ENCODE data around the gene SBDS. TPM values are rescaled to one million over a fixed set of nuclear protein-coding genes. Genes with fewer than 3 reads are reported as not detected.

SBDS gene
- total RNA-seq, 1 experiment from 2014 or later, result 25.5 TPM

DNA sequence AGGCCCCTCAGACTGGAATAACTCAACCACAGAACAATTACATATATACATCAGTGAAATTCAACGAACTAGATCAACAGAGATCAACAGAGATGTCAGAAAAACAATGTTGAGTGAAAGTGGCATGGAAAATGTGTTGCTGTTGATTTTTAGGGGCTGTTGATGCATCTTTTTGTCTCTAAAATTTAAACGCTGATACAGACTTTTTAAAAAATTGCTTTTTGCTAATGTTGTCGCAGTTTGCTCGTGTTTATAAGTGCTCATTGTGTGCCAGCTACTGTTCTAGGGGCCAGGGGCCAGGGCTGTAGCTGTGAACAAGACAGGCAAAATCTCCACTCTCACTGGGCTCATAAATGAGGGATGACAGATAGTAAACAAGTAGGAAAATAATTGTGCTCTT, 56.1 kb downstream of the SBDS start:
- ATAC-seq (no peak), DNase-seq (ENCODE audit: low spot score) (no peak)
- ChIA-PET CTCF (no interaction called here), POLR2A (no interaction called here)
- Mint-ChIP-seq H3K27me3 (ENCODE audit: low read depth) (no peaks in the 10 kb centered on the region), H3K4me3 (no peak overlapping the region), H3K9me3 (no peaks in the 10 kb centered on the region), H3K4me1 (no peaks in the 10 kb centered on the region), H3K36me3 (peaks cover 10% of the 10 kb centered on the region), H3K27ac (no peak overlapping the region; the same call in 1 of the 2 replicates)
- no peak for TF ChIP-seq ZBTB21 (CRISPR knock-in tag; IDR thresholded peaks at IDR 0.05; ENCODE audit: borderline replicate concordance)
- no peak for TF ChIP-seq NFATC4 (CRISPR knock-in tag; IDR thresholded peaks at IDR 0.05)
- no peak for TF ChIP-seq IRF2 (CRISPR knock-in tag; IDR thresholded peaks at IDR 0.05; ENCODE audit: borderline replicate concordance, low read depth)
- TF ChIP-seq ZNF232 (CRISPR knock-in tag; IDR thresholded peaks at IDR 0.05), result no peak

DNA sequence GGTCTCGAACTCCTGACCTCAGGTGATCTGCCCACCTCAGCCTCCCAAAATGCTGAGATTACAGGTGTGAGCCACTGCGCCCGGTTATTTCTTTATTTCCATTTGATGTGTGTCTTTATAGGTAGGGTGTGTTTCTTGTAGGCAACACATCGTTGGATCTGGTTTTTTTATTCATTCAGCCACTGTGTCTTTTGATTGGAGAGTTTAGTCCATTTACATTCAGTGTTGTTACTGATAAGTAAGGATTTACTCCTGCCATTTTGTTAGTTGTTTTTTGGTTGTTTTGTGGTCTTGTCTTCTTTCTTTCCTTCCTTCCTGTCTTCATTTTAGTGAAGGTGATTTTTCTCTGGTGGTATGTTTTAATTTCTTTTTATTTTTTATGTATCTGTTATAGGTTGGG, 57.4 kb downstream of the SBDS start:
- H3K4me1 Mint-ChIP-seq, result peaks cover 3% of the 10 kb centered on the region; the same call in 1 of the 2 replicates
- no peak overlapping the region for H3K4me3 Mint-ChIP-seq
- no peak for TF ChIP-seq JUN (CRISPR knock-in tag; IDR thresholded peaks at IDR 0.05)
- no peak for DNase-seq (ENCODE audit: low spot score)
- no peaks in the 10 kb centered on the region for H3K9me3 Mint-ChIP-seq
- no peaks in the 10 kb centered on the region for H3K27me3 Mint-ChIP-seq (ENCODE audit: low read depth)
- ATAC-seq, result no peak
- ChIA-PET POLR2A (no interaction called here), CTCF (interaction anchor here (1.2 kb wide), 1 partner anchor 33 kb away, joined by 3 read pairs; no protein-coding TSS in a partner anchor)
- H3K27ac Mint-ChIP-seq, result no peak overlapping the region
- peaks cover 9% of the 10 kb centered on the region for H3K36me3 Mint-ChIP-seq

Other genes starting within 250 kb of the SBDS start
- 56.9 to 60.4 TPM (median 59.1 TPM) in 3 replicates for gene TMEM248, start 74.4 kb downstream of the SBDS start, total RNA-seq (2021)
- 14.9 to 15.8 TPM (median 15.3 TPM) in 3 replicates for gene TYW1, start 1.2 kb upstream of the SBDS start, total RNA-seq (2021)

All from WTC11 (cell line).